H1 (cell line): ENCODE measurements around the gene ADGRL3. TPM values are rescaled to one million over a fixed set of nuclear protein-coding genes. Genes with fewer than 3 reads are reported as not detected.

Experiments
- CTCF ChIA-PET: fragments of 300-600 bp; sonication (Branson Sonifier 250); formaldehyde crosslinking; loops from one replicate; lab custom pipeline; 2021; ENCODE audit not compliant: partially characterized antibody; lab: Charles Lee
- POLR2A ChIA-PET: fragments of 300-600 bp; sonication (Branson Sonifier 250); formaldehyde crosslinking; loops from one replicate; lab custom pipeline; 2021; ENCODE audit warnings: inconsistent platforms; ENCODE audit not compliant: partially characterized antibody; lab: Charles Lee
- DNase-seq, 2 experiments: peaks; one replicate each; pipeline versions ENCODE4 v3.0.0 to v3.0.0-alpha.2; 2010 to 2022; ENCODE audit warnings: low spot score in 2 of 2, low read depth in 1 of 2, mixed read lengths in 1 of 2
- FAIRE-seq: peaks from 2 replicates; lab custom pipeline; 2011; peaks lifted over from hg19 to GRCh38; lab: Jason Lieb, UNC
- H2AFZ ChIP-seq: 2 replicates; pipeline ENCODE4 v1.8.1; 2012; ENCODE audit warnings: low read length, inconsistent platforms
- H2AK5ac ChIP-seq: 2 replicates; pipeline ENCODE4 v1.6.1; 2013; ENCODE audit warnings: low read depth, low read length
- H2BK120ac ChIP-seq: replicated peaks from 2 replicates; pipeline ENCODE3; 2013; ENCODE audit warnings: low read depth, low read length, inconsistent platforms
- H2BK12ac ChIP-seq: 2 replicates; pipeline ENCODE4 v1.6.1; 2013; ENCODE audit warnings: low read depth, low read length
- H2BK15ac ChIP-seq: 2 replicates; pipeline ENCODE4 v1.6.1; 2013; ENCODE audit warnings: low read length
- H2BK20ac ChIP-seq: 2 replicates; pipeline ENCODE4 v1.6.1; 2013; ENCODE audit warnings: low read length
- H2BK5ac ChIP-seq: 2 replicates; pipeline ENCODE4 v1.6.1; 2013; ENCODE audit warnings: low read depth, low read length
- H3K14ac ChIP-seq: 2 replicates; pipeline ENCODE4 v1.6.1; 2013; ENCODE audit warnings: inconsistent platforms; ENCODE audit not compliant: insufficient read length
- H3K18ac ChIP-seq: 2 replicates; pipeline ENCODE4 v1.6.1; 2013; ENCODE audit warnings: low read length; ENCODE audit errors: extremely low read depth
- H3K23ac ChIP-seq: 2 replicates; pipeline ENCODE4 v1.6.1; 2013; ENCODE audit warnings: inconsistent platforms; ENCODE audit not compliant: insufficient read length
- H3K23me2 ChIP-seq: 2 replicates; pipeline ENCODE4 v1.6.1; 2013; ENCODE audit warnings: low read depth, low read length
- H3K27ac ChIP-seq: 2 replicates; pipeline ENCODE4 v1.6.1; 2011; ENCODE audit warnings: low read depth, low read length, inconsistent platforms
- H3K27me3 ChIP-seq, 4 experiments: replicated peaks in 1 of 4; 1 replicate in 1 of 4; 2 replicates in 3 of 4; pipeline versions ENCODE4 v1.6.1 to v1.8.1; 2011 to 2013; ENCODE audit warnings: low read length in 3 of 4, mild to moderate bottlenecking in 3 of 4, inconsistent platforms in 2 of 4, mixed read lengths in 2 of 4, moderate library complexity in 1 of 4; ENCODE audit not compliant: control insufficient read depth in 3 of 4, insufficient read depth in 3 of 4; ENCODE audit errors: extremely low read depth in 1 of 4
- H3K36me3 ChIP-seq, 4 experiments: 2 replicates each; pipeline versions ENCODE4 v1.6.1 to v1.8.1; 2011 to 2013; ENCODE audit warnings: mild to moderate bottlenecking in 4 of 4, low read length in 3 of 4, moderate library complexity in 2 of 4, control low read depth in 1 of 4, inconsistent platforms in 1 of 4; ENCODE audit not compliant: insufficient read depth in 4 of 4, control insufficient read depth in 2 of 4
- H3K4ac ChIP-seq: replicated peaks from 2 replicates; pipeline ENCODE3; 2013; ENCODE audit warnings: low read length, low read depth, mixed read lengths, inconsistent platforms; ENCODE audit not compliant: insufficient read length
- H3K4me1 ChIP-seq, 4 experiments: replicated peaks in 1 of 4; 1 replicate in 1 of 4; 2 replicates in 3 of 4; pipeline versions ENCODE4 v1.6.1 to v1.8.1; 2011 to 2013; ENCODE audit warnings: low read length in 3 of 4, inconsistent platforms in 2 of 4, mixed read lengths in 1 of 4; ENCODE audit not compliant: insufficient read depth in 4 of 4, control insufficient read depth in 3 of 4
- H3K4me2 ChIP-seq, 2 experiments: 2 replicates each; pipeline versions ENCODE4 v1.6.1 to v1.8.1; 2011 to 2013; ENCODE audit warnings: low read depth in 2 of 2, low read length in 2 of 2, control low read depth in 1 of 2, inconsistent platforms in 1 of 2, mild to moderate bottlenecking in 1 of 2; ENCODE audit not compliant: insufficient read depth in 1 of 2
- H3K4me3 ChIP-seq, 4 experiments: fragments of 200-600, 300-600 bp in 1 of 4; sonication (generic), shearing (Covaris generic), sonication (Bioruptor Twin) in 1 of 4; 2 replicates each; pipeline versions ENCODE4 v1.5.1 to v1.8.1; 2011 to 2016; ENCODE audit warnings: low read length in 4 of 4, low read depth in 3 of 4, control low read depth in 2 of 4, inconsistent platforms in 2 of 4, mild to moderate bottlenecking in 2 of 4, mixed read lengths in 1 of 4, moderate library complexity in 1 of 4; ENCODE audit not compliant: insufficient read depth in 2 of 4; ENCODE audit errors: extremely low read depth in 1 of 4
- H3K56ac ChIP-seq: replicated peaks from 2 replicates; pipeline ENCODE3; 2013; ENCODE audit warnings: low read depth, mild to moderate bottlenecking, mixed read lengths, low read length, inconsistent platforms; ENCODE audit not compliant: insufficient read length
- H3K79me1 ChIP-seq: 2 replicates; pipeline ENCODE4 v1.6.1; 2013; ENCODE audit warnings: low read depth, low read length, control low read depth
- H3K79me2 ChIP-seq, 2 experiments: 2 replicates each; pipeline versions ENCODE4 v1.6.1 to v1.8.1; 2012 to 2013; ENCODE audit warnings: low read length in 2 of 2, mild to moderate bottlenecking in 2 of 2, inconsistent platforms in 1 of 2; ENCODE audit not compliant: insufficient read depth in 2 of 2, control insufficient read depth in 1 of 2
- H3K9ac ChIP-seq, 4 experiments: replicated peaks in 1 of 4; 1 replicate in 1 of 4; 2 replicates in 3 of 4; pipeline versions ENCODE4 v1.6.1 to v1.8.1; 2011 to 2013; ENCODE audit warnings: low read depth in 3 of 4, low read length in 3 of 4, control low read depth in 2 of 4, mild to moderate bottlenecking in 2 of 4, moderate library complexity in 2 of 4, inconsistent platforms in 1 of 4; ENCODE audit errors: extremely low read depth in 1 of 4
- H3K9me3 ChIP-seq, 2 experiments: 2 replicates each; pipeline versions ENCODE4 v1.6.1 to v1.8.1; 2012 to 2013; ENCODE audit warnings: mild to moderate bottlenecking in 2 of 2, moderate library complexity in 2 of 2, control low read depth in 1 of 2, inconsistent platforms in 1 of 2, low read depth in 1 of 2, low read length in 1 of 2, mixed read lengths in 1 of 2; ENCODE audit not compliant: insufficient read depth in 2 of 2
- H4K20me1 ChIP-seq, 2 experiments: replicated peaks in 1 of 2; 2 replicates each; pipeline versions ENCODE3 to v1.8.1; 2011 to 2013; ENCODE audit warnings: inconsistent platforms in 2 of 2, low read length in 2 of 2, mild to moderate bottlenecking in 1 of 2; ENCODE audit not compliant: insufficient read depth in 2 of 2, control insufficient read depth in 1 of 2
- H4K5ac ChIP-seq: 2 replicates; pipeline ENCODE4 v1.6.1; 2013; ENCODE audit warnings: low read length, low read depth, mixed read lengths, inconsistent platforms; ENCODE audit not compliant: insufficient read length
- H4K8ac ChIP-seq: 2 replicates; pipeline ENCODE4 v1.8.0; 2013; ENCODE audit warnings: mild to moderate bottlenecking, moderate library complexity, low read length, inconsistent platforms; ENCODE audit not compliant: insufficient read depth; ENCODE audit errors: extremely low read depth
- H4K91ac ChIP-seq: replicated peaks from 2 replicates; pipeline ENCODE3; 2013; ENCODE audit warnings: low read length, mixed read lengths, inconsistent platforms; ENCODE audit not compliant: insufficient read length
- CEBPB ChIP-seq: IDR thresholded peaks from 2 replicates; pipeline ENCODE4 v1.6.1; 2012; ENCODE audit warnings: low read depth, low read length
- CHD1 ChIP-seq: IDR thresholded peaks from 2 replicates; pipeline ENCODE4 v1.6.1; 2012; ENCODE audit warnings: low read depth, low read length, improper control_type of control experiment
- EP300 ChIP-seq, 2 experiments: IDR thresholded peaks; 1 replicate in 1 of 2; 2 replicates in 1 of 2; pipeline ENCODE4 v1.6.1; 2011 to 2012; ENCODE audit warnings: low read depth in 2 of 2, low read length in 2 of 2, mild to moderate bottlenecking in 2 of 2, borderline replicate concordance in 1 of 2, inconsistent platforms in 1 of 2, moderate library complexity in 1 of 2
- FOSL1 ChIP-seq: IDR thresholded peaks from 2 replicates; pipeline ENCODE4 v1.6.1; 2011; ENCODE audit warnings: mild to moderate bottlenecking, low read depth, low read length, moderate library complexity; ENCODE audit not compliant: insufficient read depth
- JUN ChIP-seq: IDR thresholded peaks from 2 replicates; pipeline ENCODE4 v1.6.1; 2011; ENCODE audit warnings: low read depth, mild to moderate bottlenecking, improper control_type of control experiment, low read length
- JUND ChIP-seq: IDR thresholded peaks from 2 replicates; pipeline ENCODE4 v1.6.1; 2011; ENCODE audit warnings: mild to moderate bottlenecking, improper control_type of control experiment, low read length
- SIN3A ChIP-seq, 2 experiments: IDR thresholded peaks in 1 of 2; conservative IDR thresholded peaks in 1 of 2; 2 replicates each; pipeline ENCODE4 v1.6.1; 2011 to 2012; ENCODE audit warnings: low read length in 2 of 2, improper control_type of control experiment in 1 of 2, low read depth in 1 of 2, mild to moderate bottlenecking in 1 of 2
- SIX5 ChIP-seq: IDR thresholded peaks from 2 replicates; pipeline ENCODE4 v1.6.1; 2011; ENCODE audit warnings: mild to moderate bottlenecking, low read depth, low read length
- TCF12 ChIP-seq: IDR thresholded peaks from 2 replicates; pipeline ENCODE4 v1.6.1; 2011; ENCODE audit warnings: low read depth, mild to moderate bottlenecking, low read length
- TEAD4 ChIP-seq: IDR thresholded peaks from 2 replicates; pipeline ENCODE4 v1.6.1; 2012; ENCODE audit warnings: low read depth, low read length, inconsistent platforms, mixed read lengths
- WGBS, 2 experiments: shearing (Covaris generic) in 1 of 2; methylation state at CpG; one replicate each; pipeline versions ENCODE4 v1.1.6 to v1.1.7; 2013 to 2015; ENCODE audit warnings: low lambda C conversion rate in 2 of 2, mixed read lengths in 2 of 2, inconsistent platforms in 1 of 2, low coverage in 1 of 2, missing lambda C conversion rate in 1 of 2; ENCODE audit not compliant: insufficient replicate concordance in 2 of 2, insufficient coverage in 1 of 2, insufficient read length in 1 of 2; ENCODE audit errors: extremely low coverage in 1 of 2, missing lambda C conversion rate in 1 of 2; 5-methylcytosine and 5-hydroxymethylcytosine counted together
- polyA plus RNA-seq, 7 experiments: library from polyadenylated mRNA; depleted of rRNA in 3 of 7; stranded (reverse) in 5 of 7; unstranded in 2 of 7; fragments of >200 nt in 5 of 7; fragments of 200-250 nt in 2 of 7; gene quantifications; 1 replicate in 5 of 7; 2 replicates in 1 of 7; 4 replicates in 1 of 7; pipeline versions ENCODE4 v1.2.1 to v1.2.3, GENCODE V29; 2011 to 2013; ENCODE audit warnings: missing spikeins in 2 of 7, mixed read lengths in 2 of 7
- total RNA-seq: library from RNA; stranded (reverse); fragmentation: NEBNext Ultra II Directional; extraction: Animal tissue kit (Norgen Biotek cat#: 25700); gene quantifications from 2 replicates; pipeline ENCODE4 v1.2.1, GENCODE V29; 2021
- TF ChIP-seq, protein P1 (sequence below): IDR thresholded peaks from 2 replicates; pipeline ENCODE4 v1.6.1; 2012; ENCODE audit warnings: low read length, inconsistent platforms
- TF ChIP-seq, protein P2 (sequence below): IDR thresholded peaks from 2 replicates; pipeline ENCODE4 v1.6.1; 2012; ENCODE audit warnings: inconsistent platforms

ADGRL3 gene
- total and polyA plus RNA-seq, 2 of the 8 experiments (the other 6 are each of a cell fraction or from before 2014, with no cell fraction given): 6.6 to 13.0 TPM

DNA sequence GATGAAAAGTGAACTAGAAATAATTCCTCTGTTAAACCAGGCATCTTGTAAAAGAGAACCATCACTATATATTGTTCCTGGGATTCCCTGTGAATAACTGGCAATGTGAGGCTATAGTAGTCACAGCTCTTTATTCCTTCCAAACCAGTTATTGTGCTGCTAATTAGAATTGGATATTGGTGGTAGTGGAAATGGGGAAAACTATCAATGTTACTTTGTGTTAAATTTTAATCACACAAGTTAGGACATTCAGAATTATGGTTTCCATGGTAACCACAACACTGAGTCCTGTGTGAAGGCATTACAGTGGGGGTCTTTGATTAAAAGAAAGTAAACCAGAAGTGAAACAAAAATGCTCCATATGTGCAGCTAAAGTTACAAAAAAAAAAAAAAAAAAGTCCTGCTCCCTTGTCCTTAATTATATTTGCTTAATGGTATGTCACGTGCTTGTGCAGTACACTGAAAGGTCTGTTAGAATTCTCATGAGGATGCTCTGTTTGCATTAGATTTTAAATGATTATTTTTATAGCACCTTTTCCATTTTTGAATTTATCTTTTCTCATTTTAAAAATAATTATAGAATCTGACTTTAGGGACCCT lies 200.4 kb downstream of the ADGRL3 start:
- Histone ChIP-seq H3K9ac (no peak overlapping the region), H3K36me3 (no peaks in the 10 kb centered on the region), H3K23ac (no peak overlapping the region), H4K20me1 (no peaks in the 10 kb centered on the region), H3K27ac (no peak overlapping the region), H4K91ac (no peak overlapping the region), H3K9me3 (no peaks in the 10 kb centered on the region), H4K5ac (no peak overlapping the region), H2BK120ac (no peak overlapping the region), H4K8ac (no peak overlapping the region), H3K18ac (no peak overlapping the region), H3K14ac (no peak overlapping the region), H3K79me1 (no peaks in the 10 kb centered on the region), H3K4me3 (no peak overlapping the region), H2BK12ac (no peak overlapping the region), H3K4me1 (peaks cover 0 to 18% (median 5%) of the 10 kb centered on the region in 4 experiments; a peak in 4 of 7 replicates), H3K56ac (no peak overlapping the region), H3K23me2 (no peaks in the 10 kb centered on the region), H2AFZ (no peak overlapping the region), H3K4me2 (no peak overlapping the region), H2BK5ac (no peak overlapping the region), H3K4ac (no peak overlapping the region), H3K27me3 (no peaks in the 10 kb centered on the region), H2BK15ac (no peak overlapping the region), H3K79me2 (no peaks in the 10 kb centered on the region), H2BK20ac (no peak overlapping the region), H2AK5ac (no peak overlapping the region)
- 100% methylated on average over 1 of the region's 1 CpG; no CpG with 5 or more reads in 1 of the 2 experiments for WGBS, 2 experiments
- CTCF ChIA-PET: no interaction called here
- DNase-seq: no peak
- FAIRE-seq: no peak
- POLR2A ChIA-PET: no interaction called here
- TF ChIP-seq TEAD4: no peak
- TF ChIP-seq SIX5: no peak
- no peak for TF ChIP-seq JUN
- TF ChIP-seq, protein P1, sequence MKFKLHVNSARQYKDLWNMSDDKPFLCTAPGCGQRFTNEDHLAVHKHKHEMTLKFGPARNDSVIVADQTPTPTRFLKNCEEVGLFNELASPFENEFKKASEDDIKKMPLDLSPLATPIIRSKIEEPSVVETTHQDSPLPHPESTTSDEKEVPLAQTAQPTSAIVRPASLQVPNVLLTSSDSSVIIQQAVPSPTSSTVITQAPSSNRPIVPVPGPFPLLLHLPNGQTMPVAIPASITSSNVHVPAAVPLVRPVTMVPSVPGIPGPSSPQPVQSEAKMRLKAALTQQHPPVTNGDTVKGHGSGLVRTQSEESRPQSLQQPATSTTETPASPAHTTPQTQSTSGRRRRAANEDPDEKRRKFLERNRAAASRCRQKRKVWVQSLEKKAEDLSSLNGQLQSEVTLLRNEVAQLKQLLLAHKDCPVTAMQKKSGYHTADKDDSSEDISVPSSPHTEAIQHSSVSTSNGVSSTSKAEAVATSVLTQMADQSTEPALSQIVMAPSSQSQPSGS: no peak
- TF ChIP-seq CEBPB: no peak
- no peak for TF ChIP-seq TCF12
- no peak for TF ChIP-seq EP300 (IDR thresholded peaks at IDR 0.05; ENCODE audit: borderline replicate concordance in 1 of 2, low read depth in 2 of 2, low read length in 2 of 2)
- no peak for TF ChIP-seq CHD1
- TF ChIP-seq JUND: no peak
- TF ChIP-seq, protein P2, sequence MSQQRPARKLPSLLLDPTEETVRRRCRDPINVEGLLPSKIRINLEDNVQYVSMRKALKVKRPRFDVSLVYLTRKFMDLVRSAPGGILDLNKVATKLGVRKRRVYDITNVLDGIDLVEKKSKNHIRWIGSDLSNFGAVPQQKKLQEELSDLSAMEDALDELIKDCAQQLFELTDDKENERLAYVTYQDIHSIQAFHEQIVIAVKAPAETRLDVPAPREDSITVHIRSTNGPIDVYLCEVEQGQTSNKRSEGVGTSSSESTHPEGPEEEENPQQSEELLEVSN: no peak
- TF ChIP-seq SIN3A (conservative IDR thresholded peaks at IDR 0.05 in 1 of 2, IDR thresholded peaks at IDR 0.05 in 1 of 2; ENCODE audit: low read depth in 1 of 2, low read length in 2 of 2): no peak
- no peak for TF ChIP-seq FOSL1
